Hindlimb muscle (tissue), 1 donor: ENCODE measurements around the gene DBNDD2. TPM values are rescaled to one million over a fixed set of nuclear protein-coding genes. Genes with fewer than 3 reads are reported as not detected.

Experiments
- DNase-seq: peaks from one replicate; pipeline ENCODE4 v3.0.0-alpha.2; 2013
- polyA plus RNA-seq: library from polyadenylated mRNA; unstranded; fragments of 120-200 nt; gene quantifications from one replicate; pipeline ENCODE4 v1.2.1, GENCODE V29; 2013; ENCODE audit not compliant: insufficient read length

The DBNDD2 gene
- polyA plus RNA-seq, 1 donor, result 25.0 TPM

DNA sequence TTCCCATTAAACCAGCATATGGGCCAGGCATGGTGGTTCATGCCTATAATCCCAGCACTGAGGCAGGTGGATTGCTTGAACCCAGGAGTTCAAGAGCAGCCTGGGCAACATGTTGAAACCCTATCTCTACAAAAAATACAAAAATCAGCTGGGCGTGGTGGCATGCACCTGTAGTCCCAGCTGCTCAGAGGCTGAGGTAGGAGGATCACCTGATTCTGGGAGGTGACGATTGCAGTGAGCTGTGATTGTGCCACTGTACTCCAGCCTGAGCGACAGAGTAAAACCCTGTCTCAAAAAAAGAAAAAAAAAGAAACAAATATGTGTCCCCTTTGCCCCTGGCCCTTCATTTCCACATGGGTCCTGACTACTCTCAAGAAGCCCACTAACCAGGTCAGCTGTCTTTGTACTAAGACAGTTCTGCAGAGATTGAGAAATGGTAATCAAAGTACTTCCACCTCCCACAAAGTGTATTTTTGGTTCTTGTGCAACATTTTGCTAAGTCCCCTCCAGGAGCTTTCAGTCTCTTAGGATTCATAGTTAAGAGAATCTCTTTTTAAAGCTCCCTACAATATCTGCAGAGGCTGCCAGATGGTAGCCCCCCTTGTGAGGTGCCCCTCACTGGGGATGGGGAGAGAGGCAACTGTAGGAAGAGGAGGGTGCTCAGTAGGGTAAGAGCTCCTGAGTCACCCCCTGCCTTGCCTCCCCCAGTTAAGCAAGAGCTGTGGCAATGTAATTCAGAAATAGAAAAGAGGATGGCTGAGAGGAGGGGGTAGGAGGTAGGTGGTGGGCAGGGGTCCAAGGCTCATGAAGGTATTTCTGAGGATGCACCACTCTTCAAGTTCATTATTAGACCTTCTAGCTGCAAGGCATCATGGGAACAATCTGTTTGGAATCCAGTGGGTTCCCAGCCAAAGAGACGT lies 44.9 kb downstream of the DBNDD2 start:
- DNase-seq, result no peak

DNA sequence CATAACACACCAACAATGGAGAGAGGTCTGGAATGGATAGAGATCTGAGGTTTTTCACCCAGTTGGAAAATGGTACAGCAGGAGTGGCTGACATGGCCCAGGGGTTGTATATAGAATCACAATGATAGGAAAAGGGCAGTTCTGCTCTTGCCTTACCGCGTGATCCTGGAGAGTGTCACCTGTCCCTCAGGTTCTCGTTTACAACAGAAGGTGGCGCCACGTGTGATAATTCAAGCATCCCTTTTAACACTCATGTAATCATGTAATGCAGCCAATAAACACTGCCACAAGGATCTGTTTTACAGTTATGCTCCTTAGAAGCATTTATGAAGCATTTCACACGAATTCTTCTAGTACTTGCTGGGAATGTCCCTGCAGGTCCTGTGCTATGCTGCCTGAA lies 48.5 kb downstream of the DBNDD2 start:
- DNase-seq, result no peak

DNA sequence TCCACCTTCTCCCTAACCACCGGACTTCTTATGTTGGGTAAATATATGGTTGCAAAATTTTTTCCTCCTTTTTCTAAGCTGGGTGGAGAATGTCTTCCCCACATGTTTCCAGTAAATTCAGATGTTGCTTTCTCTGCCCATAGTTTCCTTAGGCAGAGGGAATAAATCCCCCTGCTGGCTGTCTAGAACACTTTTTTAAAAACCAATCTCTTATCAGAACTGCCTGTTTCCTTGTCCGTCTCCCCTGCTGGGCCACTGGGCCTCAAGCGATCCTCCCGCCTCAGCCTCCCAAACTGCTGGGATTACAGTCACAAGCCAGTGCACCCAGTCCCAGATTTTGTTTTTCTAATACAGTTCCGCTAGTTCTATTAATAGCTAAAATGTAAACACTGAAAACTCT lies 51.5 kb downstream of the DBNDD2 start:
- no peak for DNase-seq

Other genes with a start within 250 kb of the DBNDD2 start
- gene PI3, start 233.4 kb upstream of the DBNDD2 start, polyA plus RNA-seq, result not detected
- not detected for gene SEMG1, start 201.3 kb upstream of the DBNDD2 start, polyA plus RNA-seq
- not detected for gene SEMG2, start 186.9 kb upstream of the DBNDD2 start, polyA plus RNA-seq
- not detected for gene SLPI, start 153.7 kb upstream of the DBNDD2 start, polyA plus RNA-seq
- not detected for gene RBPJL, start 101.4 kb upstream of the DBNDD2 start, polyA plus RNA-seq
- gene MATN4, start 100.0 kb upstream of the DBNDD2 start, polyA plus RNA-seq, result 0.45 TPM
- 7.2 TPM for gene SDC4, start 59.9 kb upstream of the DBNDD2 start, polyA plus RNA-seq
- gene SYS1, start 45.1 kb upstream of the DBNDD2 start, polyA plus RNA-seq, result 18.7 TPM
- gene TP53TG5, start 30.0 kb upstream of the DBNDD2 start, polyA plus RNA-seq, result 0.89 TPM
- 83.3 TPM for gene PIGT, start 7.9 kb downstream of the DBNDD2 start, polyA plus RNA-seq
- not detected for gene WFDC2, start 61.5 kb downstream of the DBNDD2 start, polyA plus RNA-seq
- not detected for gene SPINT3, start 107.3 kb downstream of the DBNDD2 start, polyA plus RNA-seq
- not detected for gene WFDC6, start 131.2 kb downstream of the DBNDD2 start, polyA plus RNA-seq
- gene EPPIN, start 139.1 kb downstream of the DBNDD2 start, polyA plus RNA-seq, result 0.12 TPM
- not detected for gene WFDC8, start 171.0 kb downstream of the DBNDD2 start, polyA plus RNA-seq
- gene WFDC10A, start 221.4 kb downstream of the DBNDD2 start, polyA plus RNA-seq, result not detected
- not detected for gene WFDC9, start 223.0 kb downstream of the DBNDD2 start, polyA plus RNA-seq